Adrenal gland (tissue), 5 donors: ENCODE measurements around the gene SIN3A.

Experiments
- CTCF ChIP-seq, 6 experiments: fragments of 450-650 bp in 4 of 6; fragments of 200-600 bp in 2 of 6; sonication (generic) in 1 of 6; IDR thresholded peaks; 1 replicate in 5 of 6; 2 replicates in 1 of 6; pipeline versions ENCODE4 v1.5.1 to v1.8.0; 2016 to 2021; ENCODE audit warnings: antibody characterized with exemption in 6 of 6, mild to moderate bottlenecking in 2 of 6, moderate library complexity in 1 of 6
- POLR2A ChIP-seq, 2 donors: fragments of 450-650 bp; IDR thresholded peaks; one replicate each; pipeline ENCODE4 v1.6.1; 2017; ENCODE audit warnings: antibody characterized with exemption in 2 of 2, mild to moderate bottlenecking in 2 of 2, moderate library complexity in 1 of 2
- donor health status: DM: no; HTN: no; CAD: no.

GRCh38 chr15:75357976-75358673 is 93.4 kb downstream of the SIN3A start:
- no peak for TF ChIP-seq POLR2A (IDR thresholded peaks at IDR 0.05)
- TF ChIP-seq CTCF (IDR thresholded peaks at IDR 0.05), result no peak
